ENCODE results near the gene ADCY9. TPM values are rescaled to one million over a fixed set of nuclear protein-coding genes. Genes with fewer than 3 reads are reported as not detected.

Gene ADCY9
- total RNA-seq, 1 experiment from 2014 or later: 10.5 TPM

DNA sequence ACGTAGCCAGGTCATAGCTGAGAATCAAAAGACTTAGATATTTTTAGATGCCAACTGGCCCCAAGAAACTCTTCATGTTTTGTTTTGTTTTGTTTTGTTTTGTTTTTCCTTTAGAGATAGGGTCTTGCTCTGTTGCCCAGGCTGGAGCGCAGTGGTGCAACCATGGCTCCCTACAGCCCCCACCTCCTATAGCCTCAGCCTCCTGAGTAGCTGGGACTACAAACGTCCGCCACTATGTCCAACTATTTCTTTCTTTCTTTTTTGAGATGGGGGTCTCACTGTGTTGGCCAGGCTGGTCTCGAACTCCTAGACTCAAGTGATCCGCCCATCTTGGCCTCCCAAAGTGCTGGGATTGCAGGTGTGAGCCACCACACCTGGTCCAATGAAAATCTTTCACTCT lies 107.1 kb downstream of the ADCY9 start:
- CTCF ChIA-PET: no interaction called here
- no peak for DNase-seq
- H2AFZ ChIP-seq: no peak overlapping the region
- intact Hi-C loops (cut with micrococcal nuclease; ENCODE audit: unreplicated experiment): no loop called here
- POLR2A ChIA-PET (ENCODE audit: unreplicated experiment): no interaction called here
- H3F3A ChIP-seq (ENCODE audit: insufficient read depth, low read depth): 0 out of 2 replicates have a peak, but pooled peaks cover 4% of the 10 kb centered on the region
- no peaks in the 10 kb centered on the region for H3K9me3 ChIP-seq (ENCODE audit: insufficient read depth, low read depth)
- H4K20me1 ChIP-seq (ENCODE audit: insufficient read depth): no peaks in the 10 kb centered on the region
- TF ChIP-seq EZH2 (IDR thresholded peaks at IDR 0.05; ENCODE audit: low read depth): no peak
- TF ChIP-seq CTCF (conservative IDR thresholded peaks at IDR 0.05): no peak
- no peak overlapping the region for H3K4me2 ChIP-seq
- H3K4me1 ChIP-seq (replicated peaks; ENCODE audit: insufficient read depth): peaks cover 9% of the 10 kb centered on the region; the same call in 1 of the 2 replicates
- no peaks in the 10 kb centered on the region for H3K27me3 ChIP-seq (ENCODE audit: insufficient read depth, low read depth)
- no peaks in the 10 kb centered on the region for H3K36me3 ChIP-seq (ENCODE audit: low read depth)
- no peaks in the 10 kb centered on the region for H3K9me2 ChIP-seq (ENCODE audit: insufficient read depth)
- no peak overlapping the region for H3K4me3 ChIP-seq
- BruUV-seq (replicated peaks): no TSS peak
- no peak overlapping the region for H3K27ac ChIP-seq
- H3K79me2 ChIP-seq (ENCODE audit: low read depth): no peaks in the 10 kb centered on the region

GRCh38 chr16:4008116-4008515 lies 108.1 kb downstream of the ADCY9 start:
- ChIA-PET CTCF (no interaction called here), POLR2A (ENCODE audit: unreplicated experiment) (interaction anchor here (0.7 kb wide), 1 partner anchor 238 kb away, joined by 4 read pairs; no protein-coding TSS in a partner anchor)
- Histone ChIP-seq H2AFZ (no peak overlapping the region), H3K9me3 (ENCODE audit: insufficient read depth, low read depth) (no peaks in the 10 kb centered on the region), H3K9me2 (ENCODE audit: insufficient read depth) (no peaks in the 10 kb centered on the region), H3F3A (ENCODE audit: insufficient read depth, low read depth) (no peaks in the 10 kb centered on the region), H3K27me3 (ENCODE audit: insufficient read depth, low read depth) (no peaks in the 10 kb centered on the region), H3K4me2 (no peak overlapping the region), H3K4me3 (no peak overlapping the region), H3K27ac (no peak overlapping the region), H4K20me1 (ENCODE audit: insufficient read depth) (no peaks in the 10 kb centered on the region), H3K79me2 (ENCODE audit: low read depth) (no peaks in the 10 kb centered on the region), H3K4me1 (replicated peaks; ENCODE audit: insufficient read depth) (peaks cover 2% of the 10 kb centered on the region; the same call in 1 of the 2 replicates), H3K36me3 (ENCODE audit: low read depth) (no peaks in the 10 kb centered on the region)
- no peak for DNase-seq
- no TSS peak for BruUV-seq (replicated peaks)
- TF ChIP-seq EZH2 (IDR thresholded peaks at IDR 0.05; ENCODE audit: low read depth): no peak
- TF ChIP-seq CTCF (conservative IDR thresholded peaks at IDR 0.05): no peak
- intact Hi-C loops (cut with micrococcal nuclease; ENCODE audit: unreplicated experiment): no loop called here

DNA sequence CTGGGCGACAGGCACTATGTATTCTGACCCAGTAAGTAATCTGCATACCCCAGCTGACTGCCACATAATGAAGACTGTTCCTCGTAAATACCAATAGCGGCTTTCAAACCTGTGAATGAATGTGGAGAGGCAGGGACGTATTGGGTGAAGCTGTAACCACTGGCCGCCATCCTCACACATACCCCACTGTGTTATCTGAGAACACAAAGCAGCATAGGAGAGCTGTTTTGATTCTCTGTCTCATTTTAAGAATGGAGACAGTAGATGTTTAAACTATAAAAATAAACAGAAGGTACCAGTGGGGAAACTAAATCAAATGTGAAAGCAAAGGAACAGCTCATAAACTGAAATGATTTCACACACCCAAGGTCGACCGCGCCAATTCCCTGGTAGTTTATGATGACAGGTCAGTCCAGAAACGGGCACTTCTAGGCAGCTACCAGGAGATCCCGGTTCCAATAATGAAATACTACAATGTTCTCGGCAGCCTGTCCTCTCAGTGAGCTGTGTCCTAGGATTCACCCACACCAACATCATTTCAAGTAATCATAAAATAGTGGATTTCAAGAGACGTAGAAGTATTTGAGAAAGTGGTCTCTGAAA lies 109.7 kb downstream of the ADCY9 start:
- ChIA-PET POLR2A (ENCODE audit: unreplicated experiment) (no interaction called here), CTCF (interaction anchor here (0.5 kb wide), 1 partner anchor 283 kb away, joined by 5 read pairs; no protein-coding TSS in a partner anchor)
- Histone ChIP-seq H3K36me3 (ENCODE audit: low read depth) (no peaks in the 10 kb centered on the region), H3K79me2 (ENCODE audit: low read depth) (no peaks in the 10 kb centered on the region), H3K4me1 (replicated peaks; ENCODE audit: insufficient read depth) (no peaks in the 10 kb centered on the region), H3K27ac (no peak overlapping the region), H3K27me3 (ENCODE audit: insufficient read depth, low read depth) (no peaks in the 10 kb centered on the region), H2AFZ (no peak overlapping the region), H4K20me1 (ENCODE audit: insufficient read depth) (no peaks in the 10 kb centered on the region), H3F3A (ENCODE audit: insufficient read depth, low read depth) (no peaks in the 10 kb centered on the region), H3K4me2 (no peak overlapping the region), H3K9me2 (ENCODE audit: insufficient read depth) (no peaks in the 10 kb centered on the region), H3K9me3 (ENCODE audit: insufficient read depth, low read depth) (no peaks in the 10 kb centered on the region), H3K4me3 (no peak overlapping the region)
- BruUV-seq (replicated peaks): no TSS peak
- DNase-seq: no peak
- TF ChIP-seq CTCF (conservative IDR thresholded peaks at IDR 0.05): no peak
- intact Hi-C loops (cut with micrococcal nuclease; ENCODE audit: unreplicated experiment): no loop called here

All from PC-9 (cell line).